SK-N-SH (cell line): ENCODE results near the gene RGS9. TPM values are rescaled to one million over a fixed set of nuclear protein-coding genes. Genes with fewer than 3 reads are reported as not detected.

Source experiments
- CTCF ChIA-PET: fragments of 300-600, 350-600 bp; formaldehyde crosslinking; extraction: SDS; loops from one replicate; lab custom pipeline; 2021; lab: Yijun Ruan, JAX
- POLR2A ChIA-PET: fragments of 350-600 bp; sonication (Branson Sonifier 250); formaldehyde crosslinking; extraction: SDS; loops from one replicate; lab custom pipeline; 2020; ENCODE audit warnings: antibody characterized with exemption, inconsistent platforms; lab: Yijun Ruan, JAX
- DNase-seq: peaks from one replicate; pipeline ENCODE4 v3.0.0; 2012
- H2AFZ ChIP-seq: fragments of 200-600 bp; sonication (generic); 2 replicates; pipeline ENCODE4 v1.8.1; 2016; ENCODE audit warnings: antibody characterized with exemption, mild to moderate bottlenecking, low read depth
- H3F3A ChIP-seq: fragments of 200-600 bp; sonication (generic); replicated peaks from 2 replicates; pipeline ENCODE3; 2016; ENCODE audit warnings: antibody characterized with exemption, mild to moderate bottlenecking; ENCODE audit not compliant: insufficient read depth
- H3K27ac ChIP-seq, 2 experiments: fragments of 200-500 bp in 1 of 2; fragments of 200-600 bp in 1 of 2; sonication (Bioruptor generic) in 1 of 2; sonication (generic), shearing (Covaris generic) in 1 of 2; 2 replicates each; pipeline versions ENCODE4 v1.5.1 to v1.6.1; 2014 to 2016; ENCODE audit warnings: low read depth in 2 of 2, inconsistent platforms in 1 of 2, low read length in 1 of 2, mild to moderate bottlenecking in 1 of 2, mixed read lengths in 1 of 2
- H3K27me3 ChIP-seq: fragments of 200-600 bp; sonication (generic), shearing (Covaris generic); 2 replicates; pipeline ENCODE4 v1.6.1; 2016; ENCODE audit warnings: mixed run types; ENCODE audit not compliant: insufficient read depth
- H3K36me3 ChIP-seq, 2 experiments: fragments of 200-500 bp in 1 of 2; fragments of 200-600 bp in 1 of 2; sonication (Bioruptor generic) in 1 of 2; sonication (generic) in 1 of 2; replicated peaks in 1 of 2; 2 replicates each; pipeline versions ENCODE3 to v1.5.1; 2014 to 2016; ENCODE audit warnings: low read length in 1 of 2, mild to moderate bottlenecking in 1 of 2; ENCODE audit not compliant: insufficient read depth in 2 of 2, control insufficient read depth in 1 of 2
- H3K4me1 ChIP-seq, 2 experiments: fragments of 200-500 bp in 1 of 2; fragments of 200-600 bp in 1 of 2; sonication (Bioruptor generic) in 1 of 2; sonication (generic), shearing (Covaris generic) in 1 of 2; 2 replicates each; pipeline versions ENCODE4 v1.5.1 to v1.6.1; 2014 to 2016; ENCODE audit warnings: low read depth in 1 of 2, low read length in 1 of 2, mixed run types in 1 of 2; ENCODE audit not compliant: insufficient read depth in 2 of 2, control insufficient read depth in 1 of 2
- H3K4me2 ChIP-seq: fragments of 200-600 bp; sonication (generic), shearing (Covaris generic); 2 replicates; pipeline ENCODE4 v1.6.1; 2017; ENCODE audit warnings: mixed run types
- H3K4me3 ChIP-seq, 2 experiments: fragments of 200-500 bp in 1 of 2; fragments of 200-600 bp in 1 of 2; sonication (Bioruptor generic) in 1 of 2; sonication (generic), shearing (Covaris generic) in 1 of 2; 2 replicates each; pipeline versions ENCODE4 v1.5.1 to v1.8.1; 2014 to 2016; ENCODE audit warnings: low read depth in 2 of 2, inconsistent platforms in 1 of 2, low read length in 1 of 2, mild to moderate bottlenecking in 1 of 2, mixed read lengths in 1 of 2, moderate library complexity in 1 of 2
- H3K79me2 ChIP-seq: fragments of 200-600 bp; sonication (generic); 2 replicates; pipeline ENCODE4 v1.8.1; 2017; ENCODE audit warnings: mild to moderate bottlenecking; ENCODE audit not compliant: insufficient read depth
- H3K9ac ChIP-seq: fragments of 200-600 bp; sonication (generic); 2 replicates; pipeline ENCODE4 v1.6.1; 2017; ENCODE audit warnings: mixed run types
- H3K9me2 ChIP-seq: fragments of 200-600 bp; sonication (generic); 2 replicates; pipeline ENCODE4 v1.6.1; 2017; ENCODE audit warnings: mixed run types
- H3K9me3 ChIP-seq: fragments of 200-600 bp; sonication (generic); 2 replicates; pipeline ENCODE4 v1.6.1; 2017; ENCODE audit warnings: mixed run types, mild to moderate bottlenecking, moderate library complexity
- H4K20me1 ChIP-seq: fragments of 200-600 bp; sonication (generic); 2 replicates; pipeline ENCODE4 v1.6.1; 2017; ENCODE audit warnings: mild to moderate bottlenecking, mixed run types; ENCODE audit not compliant: insufficient read depth
- ELF1 ChIP-seq: IDR thresholded peaks from 2 replicates; pipeline ENCODE4 v1.4.0; 2012
- FOXM1 ChIP-seq: IDR thresholded peaks from 2 replicates; pipeline ENCODE4 v1.4.0; 2012; ENCODE audit warnings: low read depth, mild to moderate bottlenecking
- IRF3 ChIP-seq: fragments of 150-350 bp; IDR thresholded peaks from 2 replicates; pipeline ENCODE4 v1.6.1; 2016; ENCODE audit warnings: mild to moderate bottlenecking, low read depth, low read length
- REST ChIP-seq: IDR thresholded peaks from 2 replicates; pipeline ENCODE4 v1.6.1; 2012; ENCODE audit warnings: mild to moderate bottlenecking, low read depth, low read length, moderate library complexity
- TAF1 ChIP-seq: IDR thresholded peaks from 2 replicates; pipeline ENCODE4 v1.6.1; 2012; ENCODE audit warnings: low read depth, mild to moderate bottlenecking, low read length, moderate library complexity, borderline replicate concordance
- WGBS: methylation state at CpG from one replicate; pipeline ENCODE4 v1.1.6; 2017; ENCODE audit warnings: low lambda C conversion rate; 5-methylcytosine and 5-hydroxymethylcytosine counted together
- polyA plus RNA-seq, 3 experiments: library from polyadenylated mRNA; depleted of rRNA; stranded (reverse); fragments of >200 nt; gene quantifications; 2 replicates each; pipeline ENCODE4 v1.2.3, GENCODE V29; 2012
- TF ChIP-seq, protein P1 (sequence below): IDR thresholded peaks from 2 replicates; pipeline ENCODE4 v1.4.0; 2012; ENCODE audit warnings: low read depth, borderline replicate concordance

RGS9 gene
- polyA plus RNA-seq, 1 of the 3 experiments (the other 2 are of a cell fraction), result 1.4 TPM

- H3K9me2 ChIP-seq, result no peaks in the 10 kb centered on the region
- TF ChIP-seq TAF1 (no peak), ELF1 (no peak), REST (no peak), FOXM1 (no peak)
- H3F3A ChIP-seq, result peaks cover 25% of the 10 kb centered on the region
- peak overlapping the region; percentile 66; the same call in 1 of the 2 replicates for H3K4me2 ChIP-seq
- no peaks in the 10 kb centered on the region for H3K79me2 ChIP-seq
- CTCF ChIA-PET, result interaction anchor here (1.3 to 6.2 kb wide), 8 partner anchors 9 to 962 kb away, joined by 3 to 148 read pairs (median 15); no protein-coding TSS in a partner anchor
- H3K27me3 ChIP-seq, result no peaks in the 10 kb centered on the region
- peak overlapping the region; percentile 47 to 91; a peak in 3 of 4 replicates for H3K27ac ChIP-seq
- H3K9me3 ChIP-seq, result no peaks in the 10 kb centered on the region
- H4K20me1 ChIP-seq, result no peaks in the 10 kb centered on the region
- no peak overlapping the region for H3K9ac ChIP-seq
- no peaks in the 10 kb centered on the region for H3K36me3 ChIP-seq
- H3K4me1 ChIP-seq, result peaks cover 10 to 29% of the 10 kb centered on the region in 2 experiments; a peak in 3 of 4 replicates
- no peak for DNase-seq
- POLR2A ChIA-PET, result no interaction called here
- WGBS, result 95% methylated on average over 3 of the region's 3 CpGs
- no peak overlapping the region for H3K4me3 ChIP-seq
- no peak overlapping the region for H2AFZ ChIP-seq
Observed at GRCh38 chr17:65229621-65229995, 92.4 kb downstream of the RGS9 start.

DNA sequence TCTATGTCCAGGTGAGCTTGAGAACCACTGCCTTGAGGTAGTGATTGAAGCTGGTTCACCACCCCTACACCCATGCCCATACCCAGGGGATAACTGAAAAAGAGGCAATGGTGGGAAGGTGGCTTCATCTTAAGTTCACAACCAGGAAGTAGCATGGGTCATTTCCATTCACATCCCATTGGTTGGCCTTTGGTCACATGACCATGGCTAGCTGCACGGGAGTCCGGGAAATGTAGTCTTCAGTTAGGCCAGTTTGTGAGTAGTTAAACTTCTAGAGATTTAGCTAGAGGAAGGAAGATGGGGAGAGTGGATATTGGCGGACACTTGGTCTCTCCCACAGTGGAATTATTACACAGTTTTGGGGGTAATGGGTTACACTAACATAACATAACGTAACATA is 92.9 kb downstream of the RGS9 start:
- TF ChIP-seq, protein P1, sequence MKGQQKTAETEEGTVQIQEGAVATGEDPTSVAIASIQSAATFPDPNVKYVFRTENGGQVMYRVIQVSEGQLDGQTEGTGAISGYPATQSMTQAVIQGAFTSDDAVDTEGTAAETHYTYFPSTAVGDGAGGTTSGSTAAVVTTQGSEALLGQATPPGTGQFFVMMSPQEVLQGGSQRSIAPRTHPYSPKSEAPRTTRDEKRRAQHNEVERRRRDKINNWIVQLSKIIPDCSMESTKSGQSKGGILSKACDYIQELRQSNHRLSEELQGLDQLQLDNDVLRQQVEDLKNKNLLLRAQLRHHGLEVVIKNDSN, result peak; percentile 75
- TF ChIP-seq ELF1 (peak; percentile 24; the same call in 1 of the 2 replicates), IRF3 (no peak)
- TF ChIP-seq, all 33 proteins: peak for 2
- Histone ChIP-seq H2AFZ (no peak overlapping the region), H3K9me3 (no peaks in the 10 kb centered on the region), H3K36me3 (no peaks in the 10 kb centered on the region), H3K27me3 (no peaks in the 10 kb centered on the region), H3K4me3 (no peak overlapping the region), H3K27ac (peak overlapping the region in 1 of 2 experiments; percentile 91; a peak in 1 of 4 replicates), H3K9me2 (no peaks in the 10 kb centered on the region), H4K20me1 (no peaks in the 10 kb centered on the region), H3K9ac (no peak overlapping the region), H3K4me2 (no peak overlapping the region), H3F3A (peaks cover 25% of the 10 kb centered on the region), H3K4me1 (peaks cover 10 to 29% of the 10 kb centered on the region in 2 experiments; a peak in 3 of 4 replicates), H3K79me2 (no peaks in the 10 kb centered on the region)
- ChIA-PET POLR2A (no interaction called here), CTCF (interaction anchor here (0.8 to 6.2 kb wide), 8 partner anchors 9 to 937 kb away, joined by 3 to 148 read pairs (median 17); no protein-coding TSS in a partner anchor)
- WGBS, result 91% methylated on average over 4 of the region's 4 CpGs
- no peak for DNase-seq
